GM12878 (cell line): ENCODE results near the gene RIMBP2.

Experiments
- CEBPB ChIP-seq, 2 experiments: fragments of 150-350 bp in 1 of 2; IDR thresholded peaks; 2 replicates each; pipeline ENCODE4 v1.6.1; 2012 to 2014; ENCODE audit warnings: low read depth in 2 of 2, low read length in 2 of 2, borderline replicate concordance in 1 of 2, inconsistent platforms in 1 of 2
- CTCF ChIP-seq, 3 experiments: IDR thresholded peaks in 2 of 3; conservative IDR thresholded peaks in 1 of 3; 2 replicates each; pipeline ENCODE4 v1.5.1; 2011; ENCODE audit warnings: low read depth in 3 of 3, low read length in 3 of 3, mild to moderate bottlenecking in 3 of 3, control low read depth in 2 of 3, moderate library complexity in 2 of 3, inconsistent platforms in 1 of 3, mixed read lengths in 1 of 3; ENCODE audit not compliant: control insufficient read depth in 2 of 3, insufficient read depth in 1 of 3; ENCODE audit errors: extremely low read depth in 1 of 3
- EP300 ChIP-seq, 2 experiments: fragments of 150-350 bp in 1 of 2; IDR thresholded peaks; 2 replicates each; pipeline ENCODE4 v1.6.1; 2011 to 2012; ENCODE audit warnings: low read depth in 2 of 2, low read length in 2 of 2, borderline replicate concordance in 1 of 2, improper control_type of control experiment in 1 of 2, inconsistent platforms in 1 of 2; ENCODE audit not compliant: control insufficient read depth in 1 of 2
- FOXK2 ChIP-seq: fragments of 450-650 bp; IDR thresholded peaks from 2 replicates; pipeline ENCODE4 v1.6.1; 2017; ENCODE audit warnings: mild to moderate bottlenecking, moderate library complexity
- HDAC6 ChIP-seq: fragments of 200-600 bp; sonication (generic); IDR thresholded peaks from one replicate; pipeline ENCODE4 v1.8.0; 2017; ENCODE audit warnings: antibody characterized with exemption; ENCODE audit not compliant: unreplicated experiment
- MEF2B ChIP-seq: fragments of 450-650 bp; IDR thresholded peaks from 2 replicates; pipeline ENCODE4 v1.6.1; 2018; ENCODE audit warnings: mild to moderate bottlenecking, moderate library complexity; ENCODE audit not compliant: partially characterized antibody, poor library complexity, severe bottlenecking
- PBX3 ChIP-seq: IDR thresholded peaks from 2 replicates; pipeline ENCODE4 v1.6.1; 2011; ENCODE audit warnings: mild to moderate bottlenecking, low read depth, low read length, moderate library complexity; ENCODE audit not compliant: insufficient replicate concordance
- POLR2A ChIP-seq: IDR thresholded peaks from 2 replicates; pipeline ENCODE4 v1.6.1; 2011; ENCODE audit warnings: low read depth, mild to moderate bottlenecking, low read length
- POLR2AphosphoS5 ChIP-seq: IDR thresholded peaks from 2 replicates; pipeline ENCODE4 v1.6.1; 2011; ENCODE audit warnings: mild to moderate bottlenecking, low read length, inconsistent platforms
- YY1 ChIP-seq: IDR thresholded peaks from 2 replicates; pipeline ENCODE4 v1.6.1; 2011; ENCODE audit warnings: low read depth, mild to moderate bottlenecking, low read length
- ZBTB40 ChIP-seq: fragments of 450-650 bp; IDR thresholded peaks from 2 replicates; pipeline ENCODE4 v1.6.1; 2016; ENCODE audit warnings: mild to moderate bottlenecking, moderate library complexity, borderline replicate concordance

- no peak for TF ChIP-seq MEF2B
- TF ChIP-seq YY1, result no peak
- no peak for TF ChIP-seq PBX3
- no peak for TF ChIP-seq POLR2AphosphoS5
- no peak for TF ChIP-seq EP300 (IDR thresholded peaks at IDR 0.05; ENCODE audit: borderline replicate concordance in 1 of 2, control insufficient read depth in 1 of 2, low read depth in 2 of 2, low read length in 2 of 2)
- TF ChIP-seq CTCF (IDR thresholded peaks at IDR 0.05 in 2 of 3, conservative IDR thresholded peaks at IDR 0.05 in 1 of 3; ENCODE audit: control insufficient read depth in 2 of 3, extremely low read depth in 1 of 3, insufficient read depth in 1 of 3, low read depth in 3 of 3, low read length in 3 of 3), result no peak
- no peak for TF ChIP-seq ZBTB40
- TF ChIP-seq CEBPB (IDR thresholded peaks at IDR 0.05; ENCODE audit: borderline replicate concordance in 1 of 2, low read depth in 2 of 2, low read length in 2 of 2), result no peak
- TF ChIP-seq POLR2A, result no peak
- no peak for TF ChIP-seq HDAC6
- no peak for TF ChIP-seq FOXK2
Measured at GRCh38 chr12:130537655-130538054, 178.4 kb downstream of the RIMBP2 start.
